Transverse colon (tissue), 4 donors: ENCODE data around the gene ISCA1. TPM values are rescaled to one million over a fixed set of nuclear protein-coding genes. Genes with fewer than 3 reads are reported as not detected.
"Not testable (repeated sequence)": the region's sequence is repeated elsewhere in the genome, so short reads cannot be mapped to it uniquely, and the experiment has no call there.

Experiments
- DNase-seq: peaks from one replicate; pipeline ENCODE4 v3.0.0-alpha.2; 2019
- H3K27ac ChIP-seq, 4 donors: fragments of 200-600 bp; sonication (generic); 2 replicates each; pipeline ENCODE4 v1.5.1; 2016 to 2018; ENCODE audit warnings: inconsistent platforms in 4 of 4
- H3K27me3 ChIP-seq: fragments of 200-600 bp; sonication (generic); 2 replicates; pipeline ENCODE4 v1.5.1; 2017; ENCODE audit warnings: inconsistent platforms
- H3K36me3 ChIP-seq, 4 donors: fragments of 200-600 bp; sonication (generic); 2 replicates each; pipeline ENCODE4 v1.5.1; 2017 to 2019; ENCODE audit warnings: inconsistent platforms in 4 of 4
- H3K4me1 ChIP-seq, 4 donors: fragments of 200-600 bp; sonication (generic); 2 replicates each; pipeline ENCODE4 v1.5.1; 2017 to 2020; ENCODE audit warnings: inconsistent platforms in 4 of 4
- H3K4me3 ChIP-seq, 4 donors: fragments of 200-600 bp; sonication (generic); 1 replicate in 1 of 4; 2 replicates in 3 of 4; pipeline versions ENCODE4 v1.5.1 to v1.6.1; 2017 to 2019; ENCODE audit warnings: inconsistent platforms in 4 of 4
- H3K9me3 ChIP-seq, 2 donors: fragments of 200-600 bp; sonication (generic); 2 replicates each; pipeline ENCODE4 v1.5.1; 2017 to 2019; ENCODE audit warnings: inconsistent platforms in 2 of 2
- EP300 ChIP-seq: sonication (generic); formaldehyde crosslinking; IDR thresholded peaks from one replicate; pipeline ENCODE4 v1.6.1; 2017; ENCODE audit warnings: antibody characterized with exemption, low read depth
- POLR2A ChIP-seq: fragments of 450-650 bp; IDR thresholded peaks from one replicate; pipeline ENCODE4 v1.6.1; 2016; ENCODE audit warnings: antibody characterized with exemption, mild to moderate bottlenecking, moderate library complexity
- POLR2AphosphoS5 ChIP-seq, 3 donors: sonication (generic); formaldehyde crosslinking; IDR thresholded peaks; one replicate each; pipeline ENCODE4 v1.6.1; 2016; ENCODE audit warnings: antibody characterized with exemption in 3 of 3
- WGBS, 2 donors: methylation state at CpG; one replicate each; pipeline ENCODE4 v1.1.5; 2018; ENCODE audit warnings: low coverage in 1 of 2; 5-methylcytosine and 5-hydroxymethylcytosine counted together
- in situ Hi-C, 4 donors: fragments of 200-750 bp; cut with MboI; loops; one replicate each; pipeline versions ENCODE4 v1.15.0 to v1.15.1; 2017; ENCODE audit warnings: low sequenced_read_pairs in 3 of 4, low pct_ligation_motif_present in 1 of 4, low pct_unique_long_range_greater_than_20kb in 1 of 4
- intact Hi-C: fragments of 100-400 bp; cut with DNase I; formaldehyde crosslinking; loops from one replicate; pipeline ENCODE4 v1.15.1; 2023; ENCODE audit warnings: low total_unique reads
- total RNA-seq, 4 donors: library from RNA; depleted of rRNA; stranded (reverse); fragments of >200 nt; gene quantifications; one replicate each; pipeline ENCODE4 v1.1.0, GENCODE V29; 2016
- TF ChIP-seq, protein P1 (sequence below), 5 experiments: fragments of 200-600 bp in 3 of 5; fragments of 450-650 bp in 2 of 5; sonication (generic) in 3 of 5; IDR thresholded peaks; 1 replicate in 2 of 5; 2 replicates in 3 of 5; pipeline ENCODE4 v1.5.1; 2016 to 2017; ENCODE audit warnings: antibody characterized with exemption in 5 of 5, inconsistent platforms in 3 of 5, mild to moderate bottlenecking in 2 of 5, moderate library complexity in 1 of 5

Gene ISCA1
- total RNA-seq, 4 donors from 2014 or later = 2.2 to 38.4 (median 29.4) TPM

DNA sequence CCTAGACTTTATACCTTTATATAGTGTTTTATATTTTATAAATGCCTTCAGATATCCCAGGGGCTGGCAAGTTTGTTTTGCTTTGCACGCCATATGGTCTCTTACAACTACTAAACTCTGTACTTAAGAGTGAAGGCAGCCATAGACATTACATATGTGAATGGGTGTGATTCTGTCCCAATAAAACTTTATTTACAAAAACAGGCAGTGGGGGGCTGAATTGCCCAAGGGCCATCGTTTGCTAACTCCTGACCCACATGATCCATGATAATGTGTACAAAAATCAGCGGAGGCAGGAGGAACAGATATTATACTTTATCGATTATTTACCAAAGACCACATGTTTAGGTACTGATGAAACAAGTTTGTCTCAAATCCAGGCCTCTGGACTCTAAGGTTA lies 35.8 kb upstream of the ISCA1 start:
- Histone ChIP-seq H3K4me3 (no peak overlapping the region), H3K9me3 (no peaks in the 10 kb centered on the region), H3K4me1 (no peaks in the 10 kb centered on the region), H3K36me3 (peaks cover 0 to 98% (median 40%) of the 10 kb centered on the region in 4 donors), H3K27me3 (no peaks in the 10 kb centered on the region), H3K27ac (no peak overlapping the region)
- DNase-seq = no peak
- intact Hi-C loops (no loop called here), in situ Hi-C loops (loop anchor here in 1 of 4 donors (25.0 kb wide), 1 partner anchor 306 kb away; no protein-coding TSS in a partner anchor)
- TF ChIP-seq, protein P1, sequence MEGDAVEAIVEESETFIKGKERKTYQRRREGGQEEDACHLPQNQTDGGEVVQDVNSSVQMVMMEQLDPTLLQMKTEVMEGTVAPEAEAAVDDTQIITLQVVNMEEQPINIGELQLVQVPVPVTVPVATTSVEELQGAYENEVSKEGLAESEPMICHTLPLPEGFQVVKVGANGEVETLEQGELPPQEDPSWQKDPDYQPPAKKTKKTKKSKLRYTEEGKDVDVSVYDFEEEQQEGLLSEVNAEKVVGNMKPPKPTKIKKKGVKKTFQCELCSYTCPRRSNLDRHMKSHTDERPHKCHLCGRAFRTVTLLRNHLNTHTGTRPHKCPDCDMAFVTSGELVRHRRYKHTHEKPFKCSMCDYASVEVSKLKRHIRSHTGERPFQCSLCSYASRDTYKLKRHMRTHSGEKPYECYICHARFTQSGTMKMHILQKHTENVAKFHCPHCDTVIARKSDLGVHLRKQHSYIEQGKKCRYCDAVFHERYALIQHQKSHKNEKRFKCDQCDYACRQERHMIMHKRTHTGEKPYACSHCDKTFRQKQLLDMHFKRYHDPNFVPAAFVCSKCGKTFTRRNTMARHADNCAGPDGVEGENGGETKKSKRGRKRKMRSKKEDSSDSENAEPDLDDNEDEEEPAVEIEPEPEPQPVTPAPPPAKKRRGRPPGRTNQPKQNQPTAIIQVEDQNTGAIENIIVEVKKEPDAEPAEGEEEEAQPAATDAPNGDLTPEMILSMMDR (IDR thresholded peaks at IDR 0.05) = no peak
- TF ChIP-seq POLR2AphosphoS5 (IDR thresholded peaks at IDR 0.05) (no peak), POLR2A (no peak), EP300 (no peak)
- WGBS, 2 donors = 81 to 90% methylated on average over 4 of the region's 4 CpGs

DNA sequence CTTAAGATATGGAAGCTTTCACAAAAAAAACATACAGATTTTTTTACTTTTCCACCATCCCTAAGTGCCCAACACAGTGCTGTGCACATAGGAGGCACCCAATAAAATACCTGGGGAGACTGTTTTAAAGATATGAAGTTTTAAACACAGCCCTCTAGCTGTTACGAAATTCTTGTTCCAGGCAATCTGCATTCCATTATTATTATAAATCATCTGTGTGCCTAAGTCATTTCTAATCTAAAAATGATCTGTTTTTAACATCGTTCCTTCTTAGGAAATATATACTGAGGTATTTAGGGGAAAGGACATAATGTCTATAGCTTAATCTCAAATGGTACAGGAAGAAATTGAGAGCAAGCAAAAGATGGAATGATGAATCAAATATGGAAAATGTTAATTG lies 32.7 kb upstream of the ISCA1 start:
- H3K36me3 ChIP-seq = peaks cover 0 to 82% (median 33%) of the 10 kb centered on the region in 4 donors
- TF ChIP-seq POLR2AphosphoS5 (IDR thresholded peaks at IDR 0.05) = no peak
- TF ChIP-seq EP300 = no peak
- TF ChIP-seq, protein P1 (IDR thresholded peaks at IDR 0.05) = no peak
- TF ChIP-seq POLR2A = no peak
- intact Hi-C loops = no loop called here
- H3K27ac ChIP-seq = no peak overlapping the region
- no peaks in the 10 kb centered on the region for H3K9me3 ChIP-seq
- no peak overlapping the region for H3K4me3 ChIP-seq
- in situ Hi-C loops = loop anchor here in 1 of 4 donors (25.0 kb wide), 1 partner anchor 303 kb away; no protein-coding TSS in a partner anchor
- DNase-seq = no peak
- H3K27me3 ChIP-seq = no peaks in the 10 kb centered on the region
- H3K4me1 ChIP-seq = no peaks in the 10 kb centered on the region
- 45 to 63% methylated on average over 2 of the region's 2 CpGs for WGBS, 2 donors

DNA sequence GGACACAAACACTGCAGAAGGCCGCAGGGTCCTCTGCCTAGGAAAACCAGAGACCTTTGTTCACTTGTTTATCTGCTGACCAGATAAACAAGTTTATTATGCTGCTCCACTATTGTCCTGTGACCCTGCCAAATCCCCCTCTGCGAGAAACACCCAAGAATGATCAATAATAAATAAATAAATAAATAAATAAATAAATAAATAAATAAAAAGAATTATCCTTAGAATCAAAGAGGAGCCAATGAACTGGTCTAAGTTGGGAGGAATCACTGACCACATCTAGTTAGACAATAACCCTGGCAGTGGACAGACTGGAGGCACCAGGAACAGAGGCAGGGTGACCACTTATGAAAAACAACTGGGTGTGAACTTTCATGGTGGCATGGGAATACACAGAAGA lies 30.6 kb upstream of the ISCA1 start:
- H3K9me3 ChIP-seq, H3K4me3 ChIP-seq, H3K27me3 ChIP-seq, intact Hi-C loops, DNase-seq, H3K4me1 ChIP-seq, H3K27ac ChIP-seq: not testable (repeated sequence)
- in situ Hi-C loops = loop anchor here in 1 of 4 donors (25.0 kb wide), 1 partner anchor 301 kb away; no protein-coding TSS in a partner anchor
- 100% methylated on average over 2 of the region's 2 CpGs for WGBS, 2 donors
- peaks cover 0 to 83% (median 32%) of the 10 kb centered on the region in 4 donors for H3K36me3 ChIP-seq

DNA sequence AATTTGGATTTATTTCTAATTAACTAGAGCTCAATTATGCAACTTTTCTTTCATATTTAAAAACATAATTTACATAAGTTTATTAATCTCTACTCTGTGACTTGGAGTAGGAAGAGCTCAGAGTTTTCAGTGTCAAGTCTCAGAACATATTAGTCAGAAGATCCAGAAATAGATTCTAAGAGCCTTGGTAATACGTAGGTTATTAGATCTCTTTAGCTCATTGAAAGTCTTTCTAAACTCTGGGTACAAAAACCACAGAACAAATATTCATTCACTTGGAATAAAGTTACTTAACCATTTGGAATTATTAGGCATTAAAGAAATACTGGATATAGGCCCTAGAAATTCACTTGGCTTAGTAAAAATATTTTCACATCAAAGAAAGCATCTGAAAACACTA lies 26.3 kb upstream of the ISCA1 start:
- Histone ChIP-seq H3K27me3 (no peaks in the 10 kb centered on the region), H3K36me3 (peaks cover 0 to 81% (median 34%) of the 10 kb centered on the region in 4 donors)
- WGBS, 2 donors = 67 to 84% methylated on average over 1 of the region's 1 CpG

More for the DNA sequence above, 26.3 kb upstream of the ISCA1 start:
- Histone ChIP-seq H3K4me1 (peaks cover 0 to 4% (median 0%) of the 10 kb centered on the region in 4 donors), H3K27ac (no peak overlapping the region), H3K4me3 (no peak overlapping the region), H3K9me3 (no peaks in the 10 kb centered on the region)
- in situ Hi-C loops = loop anchor here in 1 of 4 donors (25.0 kb wide), 1 partner anchor 296 kb away; no protein-coding TSS in a partner anchor
- no peak for DNase-seq
- TF ChIP-seq, protein P1 (IDR thresholded peaks at IDR 0.05) = no peak
- TF ChIP-seq POLR2AphosphoS5 (IDR thresholded peaks at IDR 0.05) = no peak
- TF ChIP-seq EP300 = no peak
- TF ChIP-seq POLR2A = no peak
- intact Hi-C loops = no loop called here
